T47D (cell line): ENCODE measurements around the gene ASB3.

Experiments
- DNase-seq, 2 experiments: peaks; one replicate each; pipeline versions ENCODE4 v3.0.0 to v3.0.0-alpha.2; 2011 to 2012; ENCODE audit warnings: low read depth in 1 of 2, low spot score in 1 of 2
- JUND ChIP-seq: IDR thresholded peaks from 2 replicates; pipeline ENCODE4 v1.6.1; 2012; ENCODE audit warnings: low read depth
- in situ Hi-C: cut with HindIII; loops from 2 replicates; pipeline ENCODE4 v1.10.0; 2016; ENCODE audit warnings: low sequenced_read_pairs, low pct_unique_long_range_greater_than_20kb

ASB3 gene

GRCh38 chr2:53629001-53629400 is 157.8 kb downstream of the ASB3 start:
- no peak for TF ChIP-seq JUND
- DNase-seq, result no peak
- in situ Hi-C loops, result no loop called here

GRCh38 chr2:53622141-53622540 is 164.6 kb downstream of the ASB3 start:
- no peak for DNase-seq
- in situ Hi-C loops, result no loop called here
- no peak for TF ChIP-seq JUND

- DNase-seq, result no peak
- no peak for TF ChIP-seq JUND
- in situ Hi-C loops, result no loop called here
These were observed 165.8 kb downstream of the ASB3 start for GRCh38 chr2:53620981-53621380.
